HK-2 (cell line): ENCODE data around the gene SASH3.
"Not testable (repeated sequence)": the region's sequence is repeated elsewhere in the genome, so short reads cannot be mapped to it uniquely, and the experiment has no call there.

Source experiments
- DNase-seq: peaks from one replicate; pipeline ENCODE4 v3.0.0-alpha.2; 2018; ENCODE audit not compliant: unreplicated experiment

The SASH3 gene

GRCh38 chrX:129779747-129780146, at the start of gene SASH3:
Gene SASH3, plus strand, starts transcription at chrX:129779949. Its CDS starts 149 bp downstream, at chrX:129780098.
- DNase-seq: no peak

GRCh38 chrX:129731228-129731627, 48.5 kb upstream of the SASH3 start:
- no peak for DNase-seq

GRCh38 chrX:129732857-129733256, 46.9 kb upstream of the SASH3 start:
- no peak for DNase-seq

GRCh38 chrX:129733335-129733734, 46.4 kb upstream of the SASH3 start:
- DNase-seq: no peak

GRCh38 chrX:129736491-129736890, 43.3 kb upstream of the SASH3 start:
- DNase-seq: no peak

GRCh38 chrX:129737916-129738315, 41.8 kb upstream of the SASH3 start:
- DNase-seq: no peak

GRCh38 chrX:129738466-129739308, 41.1 kb upstream of the SASH3 start, which contains the start of gene XPNPEP2:
Gene XPNPEP2, plus strand, starts transcription at chrX:129738979. Its CDS starts 235 bp downstream, at chrX:129739214.
- DNase-seq: no peak

- DNase-seq: no peak
These were observed 40.2 kb upstream of the SASH3 start for GRCh38 chrX:129739578-129739977.

GRCh38 chrX:129741880-129742758, 37.6 kb upstream of the SASH3 start:
- DNase-seq: no peak

GRCh38 chrX:129742759-129743152, 37.0 kb upstream of the SASH3 start:
- not testable (repeated sequence) for DNase-seq

GRCh38 chrX:129743821-129744220, 35.9 kb upstream of the SASH3 start:
- DNase-seq: no peak

- no peak for DNase-seq
These were observed 34.9 kb upstream of the SASH3 start for GRCh38 chrX:129744861-129745321.

- no peak for DNase-seq
These were observed 32.9 kb upstream of the SASH3 start for GRCh38 chrX:129746557-129747470.

GRCh38 chrX:129747533-129747932, 32.2 kb upstream of the SASH3 start:
- DNase-seq: no peak

GRCh38 chrX:129748305-129748704, 31.4 kb upstream of the SASH3 start:
- DNase-seq: no peak

GRCh38 chrX:129749069-129749468, 30.7 kb upstream of the SASH3 start:
- DNase-seq: no peak

- no peak for DNase-seq
These were observed 28.8 kb upstream of the SASH3 start for GRCh38 chrX:129750971-129751370.

GRCh38 chrX:129754056-129755024, 25.4 kb upstream of the SASH3 start:
- no peak for DNase-seq

GRCh38 chrX:129755779-129756650, 23.7 kb upstream of the SASH3 start:
- DNase-seq: no peak
